Heart left ventricle (tissue), 13 donors: Measurements from ENCODE around the gene PRM2.

ENCODE experiments used
- POLR2A ChIP-seq, 2 donors: fragments of 450-650 bp; IDR thresholded peaks; one replicate each; pipeline ENCODE4 v1.6.1; 2017; ENCODE audit warnings: antibody characterized with exemption in 2 of 2, mild to moderate bottlenecking in 2 of 2, moderate library complexity in 2 of 2
- TF ChIP-seq, protein P1 (sequence below), 12 donors: fragments of 200-600 bp; sonication (generic) in 4 of 12; IDR thresholded peaks; one replicate each; pipeline versions ENCODE4 v1.5.0 to v1.8.0; 2018 to 2022; ENCODE audit warnings: antibody characterized with exemption in 12 of 12, mild to moderate bottlenecking in 5 of 12
- donor health status: ischemic (EF 13 %, LVEDD 7.1; RV severe dilation, severe dysfunction).
- donor health status: DM: no; HTN: yes; CAD: no.
- donor health status: DM: no; HTN: no; CAD: no.
- donor health status: ischemic (EF 25% LVEDD 6.9; RV normal size, moderate dysfunction).
- donor health status: ischemic (EF 25% LVEDD 5.7; RV mildly dilated, moderate dysfunction).
- donor health status: ischemic (EF 35%, LVEDD 5.7; RV mildly dilated, moderate dysfunction).
- donor health status: nonischemic (EF 11% LVEDD 7.7; RV severe dilation, severe dysfunction).
- donor health status: DM: yes; HTN: yes; CAD: no.
- donor health status: PGD.
- donor health status: ischemic (EF 29% LVEDD 5.4; RV normal size, mild dysfunction).
- donor health status: nonischemic (EF 23%, LVEDD 6.1; RV moderate dilation, normal function).

DNA sequence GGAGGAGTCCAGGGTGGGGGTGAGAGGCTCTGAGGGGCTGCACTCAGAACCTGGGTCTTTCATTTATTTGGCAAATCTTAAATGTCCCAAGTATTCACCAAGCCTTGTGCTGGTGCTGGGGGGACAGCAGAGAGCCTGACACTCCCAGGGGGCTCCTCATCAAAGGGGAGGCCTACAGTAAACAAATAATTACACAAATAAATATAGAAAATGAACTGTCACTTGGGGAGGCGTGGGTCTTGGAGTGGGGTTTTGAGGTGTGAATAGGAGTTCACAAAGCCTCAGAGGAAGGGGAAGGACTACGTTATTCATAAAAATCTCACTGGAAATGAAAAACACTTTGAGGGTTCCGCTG lies 20.0 kb upstream of the PRM2 start:
- TF ChIP-seq, protein P1, sequence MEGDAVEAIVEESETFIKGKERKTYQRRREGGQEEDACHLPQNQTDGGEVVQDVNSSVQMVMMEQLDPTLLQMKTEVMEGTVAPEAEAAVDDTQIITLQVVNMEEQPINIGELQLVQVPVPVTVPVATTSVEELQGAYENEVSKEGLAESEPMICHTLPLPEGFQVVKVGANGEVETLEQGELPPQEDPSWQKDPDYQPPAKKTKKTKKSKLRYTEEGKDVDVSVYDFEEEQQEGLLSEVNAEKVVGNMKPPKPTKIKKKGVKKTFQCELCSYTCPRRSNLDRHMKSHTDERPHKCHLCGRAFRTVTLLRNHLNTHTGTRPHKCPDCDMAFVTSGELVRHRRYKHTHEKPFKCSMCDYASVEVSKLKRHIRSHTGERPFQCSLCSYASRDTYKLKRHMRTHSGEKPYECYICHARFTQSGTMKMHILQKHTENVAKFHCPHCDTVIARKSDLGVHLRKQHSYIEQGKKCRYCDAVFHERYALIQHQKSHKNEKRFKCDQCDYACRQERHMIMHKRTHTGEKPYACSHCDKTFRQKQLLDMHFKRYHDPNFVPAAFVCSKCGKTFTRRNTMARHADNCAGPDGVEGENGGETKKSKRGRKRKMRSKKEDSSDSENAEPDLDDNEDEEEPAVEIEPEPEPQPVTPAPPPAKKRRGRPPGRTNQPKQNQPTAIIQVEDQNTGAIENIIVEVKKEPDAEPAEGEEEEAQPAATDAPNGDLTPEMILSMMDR (IDR thresholded peaks at IDR 0.05): no peak
- no peak for TF ChIP-seq POLR2A (IDR thresholded peaks at IDR 0.05)
